Stimulated activated CD4-positive, alpha-beta T cell treated with anti-CD3 and anti-CD28 coated beads, Interleukin-2, amount 100 ng/mL, for 24 hours (primary cell): Measurements from ENCODE around the gene CMTM3.
"Not testable (repeated sequence)": the region's sequence is repeated elsewhere in the genome, so short reads cannot be mapped to it uniquely, and the experiment has no call there.

ENCODE experiments used
- DNase-seq, 2 donors: peaks; one replicate each; pipeline ENCODE4 v3.0.0-alpha.2; 2020

The CMTM3 gene

GRCh38 chr16:66610111-66610820, 5.8 kb downstream of the CMTM3 start:
- no peak for DNase-seq

GRCh38 chr16:66611911-66612310, 7.4 kb downstream of the CMTM3 start:
- DNase-seq: not testable (repeated sequence)

- DNase-seq: no peak
Observed at GRCh38 chr16:66612422-66612821, 7.9 kb downstream of the CMTM3 start.

GRCh38 chr16:66614161-66614802, 9.8 kb downstream of the CMTM3 start:
- no peak for DNase-seq

- DNase-seq: no peak
Observed at GRCh38 chr16:66616169-66616568, 11.7 kb downstream of the CMTM3 start.

- no peak for DNase-seq
Observed at GRCh38 chr16:66616592-66616991, 12.1 kb downstream of the CMTM3 start.

GRCh38 chr16:66617010-66617434, 12.5 kb downstream of the CMTM3 start:
- no peak for DNase-seq

- no peak for DNase-seq
Observed at GRCh38 chr16:66617728-66618127, 13.2 kb downstream of the CMTM3 start.

- no peak for DNase-seq
Observed at GRCh38 chr16:66618588-66619375, 14.3 kb downstream of the CMTM3 start.

- DNase-seq: no peak
Observed at GRCh38 chr16:66619534-66620428, 15.3 kb downstream of the CMTM3 start.

- DNase-seq: no peak
Observed at GRCh38 chr16:66620429-66620795, 15.9 kb downstream of the CMTM3 start.

GRCh38 chr16:66621973-66622372, 17.5 kb downstream of the CMTM3 start:
- DNase-seq: no peak

GRCh38 chr16:66622863-66623262, 18.4 kb downstream of the CMTM3 start:
- no peak for DNase-seq

GRCh38 chr16:66623755-66624154, 19.3 kb downstream of the CMTM3 start:
- DNase-seq: no peak

- not testable (repeated sequence) for DNase-seq
Observed at GRCh38 chr16:66627611-66628378, 23.3 kb downstream of the CMTM3 start.

- no peak for DNase-seq
Observed at GRCh38 chr16:66629856-66630255, 25.4 kb downstream of the CMTM3 start.

GRCh38 chr16:66630561-66631260, 26.2 kb downstream of the CMTM3 start:
- not testable (repeated sequence) for DNase-seq

GRCh38 chr16:66631558-66631957, 27.1 kb downstream of the CMTM3 start:
- DNase-seq: not testable (repeated sequence)

- no peak for DNase-seq
Observed at GRCh38 chr16:66634527-66635196, 30.2 kb downstream of the CMTM3 start.

- DNase-seq: no peak
Observed at GRCh38 chr16:66635406-66635805, 30.9 kb downstream of the CMTM3 start.

- no peak for DNase-seq
Observed at GRCh38 chr16:66636199-66636598, 31.7 kb downstream of the CMTM3 start.
